Measurements from ENCODE around the gene PNPLA4.

Gene PNPLA4

DNA sequence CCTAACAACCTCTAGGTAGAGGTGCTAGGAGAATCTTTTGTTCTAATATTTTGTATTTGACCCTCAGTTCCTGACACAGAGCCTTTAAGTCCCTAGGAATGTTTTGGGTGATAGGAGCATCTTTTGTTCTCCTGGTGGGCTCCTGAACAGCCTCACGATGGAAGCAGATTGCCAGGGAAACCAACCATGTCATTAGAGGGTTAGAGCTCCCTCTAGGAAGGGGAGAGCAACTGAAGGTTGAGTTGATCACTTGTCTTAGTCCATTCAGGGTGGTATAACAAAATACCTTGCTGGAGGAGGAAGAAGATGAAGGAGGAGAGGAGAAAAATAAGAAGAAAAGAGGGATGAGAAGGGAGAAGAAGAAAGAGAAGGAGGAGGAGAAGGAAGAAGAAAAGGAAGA is 75.0 kb downstream of the PNPLA4 start:
- DNase-seq = no peak

Measured in CD4-positive, alpha-beta T cell treated with Interleukin-17A for 4 hours (primary cell).